ENCODE data around the gene CCDC92B.

DNA sequence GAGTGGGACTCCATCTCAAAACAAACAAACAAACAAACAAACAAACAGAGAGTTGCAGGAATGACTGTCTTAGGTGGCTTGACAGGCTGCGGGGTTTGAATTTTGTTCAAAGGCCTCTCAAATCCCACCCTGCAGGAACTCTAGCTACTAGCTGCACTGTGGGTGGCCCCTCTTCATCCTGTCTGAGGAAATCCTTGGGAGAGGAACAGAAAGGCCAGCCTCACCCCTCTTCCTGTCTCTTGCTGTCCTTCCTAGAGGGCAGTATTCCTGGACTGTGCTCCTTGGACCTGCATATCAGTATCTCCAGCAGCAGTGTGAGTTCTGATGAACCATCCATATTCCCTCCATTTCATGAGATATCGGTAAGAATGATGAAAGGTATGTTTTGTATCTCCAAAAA is 2.0 kb upstream of the CCDC92B start:
- no peak for TF ChIP-seq POLR2A (IDR thresholded peaks at IDR 0.05; ENCODE audit: extremely low read depth, insufficient read length)
- TF ChIP-seq, protein P1, sequence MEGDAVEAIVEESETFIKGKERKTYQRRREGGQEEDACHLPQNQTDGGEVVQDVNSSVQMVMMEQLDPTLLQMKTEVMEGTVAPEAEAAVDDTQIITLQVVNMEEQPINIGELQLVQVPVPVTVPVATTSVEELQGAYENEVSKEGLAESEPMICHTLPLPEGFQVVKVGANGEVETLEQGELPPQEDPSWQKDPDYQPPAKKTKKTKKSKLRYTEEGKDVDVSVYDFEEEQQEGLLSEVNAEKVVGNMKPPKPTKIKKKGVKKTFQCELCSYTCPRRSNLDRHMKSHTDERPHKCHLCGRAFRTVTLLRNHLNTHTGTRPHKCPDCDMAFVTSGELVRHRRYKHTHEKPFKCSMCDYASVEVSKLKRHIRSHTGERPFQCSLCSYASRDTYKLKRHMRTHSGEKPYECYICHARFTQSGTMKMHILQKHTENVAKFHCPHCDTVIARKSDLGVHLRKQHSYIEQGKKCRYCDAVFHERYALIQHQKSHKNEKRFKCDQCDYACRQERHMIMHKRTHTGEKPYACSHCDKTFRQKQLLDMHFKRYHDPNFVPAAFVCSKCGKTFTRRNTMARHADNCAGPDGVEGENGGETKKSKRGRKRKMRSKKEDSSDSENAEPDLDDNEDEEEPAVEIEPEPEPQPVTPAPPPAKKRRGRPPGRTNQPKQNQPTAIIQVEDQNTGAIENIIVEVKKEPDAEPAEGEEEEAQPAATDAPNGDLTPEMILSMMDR (IDR thresholded peaks at IDR 0.05; ENCODE audit: low read depth, low read length), result no peak

All from NB4 (cell line).